ENCODE measurements around the gene KCNN1.

KCNN1 gene

GRCh38 chr19:18007044-18007916, 40.4 kb downstream of the KCNN1 start:
- no peaks in the 10 kb centered on the region for H3K9me3 ChIP-seq
- H3K27ac ChIP-seq, result peak overlapping the region; percentile 76
- H3K4me3 ChIP-seq (ENCODE audit: low read depth in 1 of 2, low read length in 1 of 2), result peak overlapping the region; percentile 59 to 64
- peaks cover 34% of the 10 kb centered on the region for H3K36me3 ChIP-seq
- peaks cover 30 to 37% of the 10 kb centered on the region in 2 experiments for H3K4me1 ChIP-seq (ENCODE audit: control insufficient read depth in 1 of 2, insufficient read depth in 1 of 2, low read depth in 1 of 2, low read length in 1 of 2)
- peak; percentile 98 for TF ChIP-seq CTCF (IDR thresholded peaks at IDR 0.05)
- no peaks in the 10 kb centered on the region for H3K27me3 ChIP-seq

GRCh38 chr19:18007917-18008673, 41.2 kb downstream of the KCNN1 start, which contains the start of gene ARRDC2:
TSS of gene ARRDC2 (plus strand) at chr19:18008170. CDS start at chr19:18008311, 141 bp downstream.
- Histone ChIP-seq H3K27ac (peak within 1 kb of the TSS; percentile 76), H3K4me1 (ENCODE audit: control insufficient read depth in 1 of 2, insufficient read depth in 1 of 2, low read depth in 1 of 2, low read length in 1 of 2) (peaks cover 22 to 28% of the 10 kb centered on the region in 2 experiments), H3K9me3 (no peaks in the 10 kb centered on the region), H3K36me3 (peaks cover 42% of the 10 kb centered on the region), H3K4me3 (ENCODE audit: low read depth in 1 of 2, low read length in 1 of 2) (peak within 1 kb of the TSS; percentile 59 to 64), H3K27me3 (no peaks in the 10 kb centered on the region)
- TF ChIP-seq CTCF (IDR thresholded peaks at IDR 0.05), result peak; percentile 53

- H3K27ac ChIP-seq, result no peak overlapping the region
- peak overlapping the region in 1 of 2 experiments; percentile 59 for H3K4me3 ChIP-seq (ENCODE audit: low read depth in 1 of 2, low read length in 1 of 2)
- H3K27me3 ChIP-seq, result no peaks in the 10 kb centered on the region
- H3K4me1 ChIP-seq (ENCODE audit: control insufficient read depth in 1 of 2, insufficient read depth in 1 of 2, low read depth in 1 of 2, low read length in 1 of 2), result peaks cover 19 to 24% of the 10 kb centered on the region in 2 experiments
- no peak for TF ChIP-seq CTCF (IDR thresholded peaks at IDR 0.05)
- no peaks in the 10 kb centered on the region for H3K9me3 ChIP-seq
- peaks cover 49% of the 10 kb centered on the region for H3K36me3 ChIP-seq
These were observed 41.9 kb downstream of the KCNN1 start for GRCh38 chr19:18008814-18009213.

- TF ChIP-seq CTCF (IDR thresholded peaks at IDR 0.05), result no peak
- peaks cover 53% of the 10 kb centered on the region for H3K36me3 ChIP-seq
- no peak overlapping the region for H3K4me3 ChIP-seq (ENCODE audit: low read depth in 1 of 2, low read length in 1 of 2)
- peaks cover 19 to 24% of the 10 kb centered on the region in 2 experiments for H3K4me1 ChIP-seq (ENCODE audit: control insufficient read depth in 1 of 2, insufficient read depth in 1 of 2, low read depth in 1 of 2, low read length in 1 of 2)
- H3K27ac ChIP-seq, result no peak overlapping the region
- no peaks in the 10 kb centered on the region for H3K9me3 ChIP-seq
- H3K27me3 ChIP-seq, result no peaks in the 10 kb centered on the region
These were observed 42.6 kb downstream of the KCNN1 start for GRCh38 chr19:18009412-18010066.

GRCh38 chr19:18010149-18010548, 43.2 kb downstream of the KCNN1 start:
- Histone ChIP-seq H3K27me3 (no peaks in the 10 kb centered on the region), H3K9me3 (no peaks in the 10 kb centered on the region), H3K36me3 (peaks cover 56% of the 10 kb centered on the region), H3K4me1 (ENCODE audit: control insufficient read depth in 1 of 2, insufficient read depth in 1 of 2, low read depth in 1 of 2, low read length in 1 of 2) (peaks cover 19 to 24% of the 10 kb centered on the region in 2 experiments), H3K4me3 (ENCODE audit: low read depth in 1 of 2, low read length in 1 of 2) (no peak overlapping the region), H3K27ac (no peak overlapping the region)
- TF ChIP-seq CTCF (IDR thresholded peaks at IDR 0.05), result no peak
